HG02973 (cell line): ENCODE data around the gene ACTMAP.
"Not testable (repeated sequence)": the region's sequence is repeated elsewhere in the genome, so short reads cannot be mapped to it uniquely, and the experiment has no call there.

Source experiments
- ATAC-seq: cut with Tn5 transposase; IDR thresholded peaks from one replicate; pipeline ENCODE4 v1.9.1; 2021; ENCODE audit warnings: moderate library complexity; ENCODE audit not compliant: unreplicated experiment

Gene ACTMAP

GRCh38 chr19:40750058-40750873 lies at the start of gene ACTMAP:
ACTMAP (minus strand) TSS chr19:40750477; CDS start chr19:40749803, 674 bp downstream.
- peak; percentile 70 for ATAC-seq

- no peak for ATAC-seq
Measured at GRCh38 chr19:40799558-40800338, 49.5 kb upstream of the ACTMAP start.

- peak; percentile 57 for ATAC-seq
Measured at GRCh38 chr19:40798683-40799557, 48.6 kb upstream of the ACTMAP start, which contains the start of gene EGLN2. EGLN2 (plus strand) TSS chr19:40799191; CDS start chr19:40800573, 1,382 bp downstream.

GRCh38 chr19:40797963-40798682 lies 47.8 kb upstream of the ACTMAP start:
- ATAC-seq = peak; percentile 29

GRCh38 chr19:40797166-40797962 lies 47.1 kb upstream of the ACTMAP start:
- no peak for ATAC-seq

GRCh38 chr19:40791996-40792395 lies 41.7 kb upstream of the ACTMAP start:
- ATAC-seq = no peak

- ATAC-seq = no peak
Measured at GRCh38 chr19:40791349-40791748, 41.1 kb upstream of the ACTMAP start.

GRCh38 chr19:40786060-40787037 lies 36.1 kb upstream of the ACTMAP start:
- no peak for ATAC-seq

- no peak for ATAC-seq
Measured at GRCh38 chr19:40785526-40785925, 35.2 kb upstream of the ACTMAP start.

- not testable (repeated sequence) for ATAC-seq
Measured at GRCh38 chr19:40784146-40784545, 33.9 kb upstream of the ACTMAP start.

GRCh38 chr19:40783711-40784110 lies 33.4 kb upstream of the ACTMAP start:
- ATAC-seq = no peak

- ATAC-seq = no peak
Measured at GRCh38 chr19:40781140-40781539, 30.9 kb upstream of the ACTMAP start.

- no peak for ATAC-seq
Measured at GRCh38 chr19:40780582-40780981, 30.3 kb upstream of the ACTMAP start.

GRCh38 chr19:40778706-40779284 lies 28.5 kb upstream of the ACTMAP start:
- ATAC-seq = no peak

- ATAC-seq = peak; percentile 47
Measured at GRCh38 chr19:40777937-40778705, 27.8 kb upstream of the ACTMAP start, which contains the start of gene RAB4B. RAB4B (plus strand) TSS chr19:40778247; CDS start chr19:40778376, 129 bp downstream.

GRCh38 chr19:40777645-40777936 lies 27.3 kb upstream of the ACTMAP start:
- no peak for ATAC-seq

- peak; percentile 58 for ATAC-seq
Measured at GRCh38 chr19:40776932-40777644, 26.8 kb upstream of the ACTMAP start.
